Activated T-helper 2 cell treated with anti-CD3 and anti-CD28 coated beads, Interferon-gamma antibody, Interleukin-2, Interleukin-4, amounts not matched to agents 10 μg/mL and 5 μg/mL and 100 μg/mL, durations not matched to agents 14 hours and 24 hours and 36 hours (primary cell): ENCODE data around the gene CRNKL1. TPM values are rescaled to one million over a fixed set of nuclear protein-coding genes. Genes with fewer than 3 reads are reported as not detected.

ENCODE experiments used
- DNase-seq: peaks from one replicate; pipeline ENCODE4 v3.0.0; 2021; ENCODE audit warnings: low spot score
- H3K27ac Mint-ChIP-seq: one replicate; pipeline ENCODE4 v1.8.0; 2021; ENCODE audit warnings: mixed read lengths
- H3K27me3 Mint-ChIP-seq: one replicate; pipeline ENCODE4 v1.8.0; 2021; ENCODE audit warnings: low read depth, mixed read lengths
- H3K36me3 Mint-ChIP-seq: one replicate; pipeline ENCODE4 v1.8.0; 2021; ENCODE audit warnings: low read depth, mixed read lengths
- H3K4me1 Mint-ChIP-seq: one replicate; pipeline ENCODE4 v1.8.0; 2021; ENCODE audit warnings: low read depth, mixed read lengths
- H3K4me3 Mint-ChIP-seq: one replicate; pipeline ENCODE4 v1.8.0; 2021; ENCODE audit warnings: low read depth, mild to moderate bottlenecking, moderate library complexity, mixed read lengths
- H3K9me3 Mint-ChIP-seq: one replicate; pipeline ENCODE4 v1.8.0; 2021; ENCODE audit warnings: mixed read lengths
- intact Hi-C: fragments of 100-400 bp; cut with micrococcal nuclease; formaldehyde crosslinking; loops from one replicate; pipeline ENCODE4 v1.15.1; 2023
- total RNA-seq: library from RNA; stranded (reverse); gene quantifications from 2 replicates; pipeline ENCODE4 v1.2.3, GENCODE V29; 2022

CRNKL1 gene
- total RNA-seq: 19.3 and 20.1 TPM in 2 replicates

- intact Hi-C loops: loop anchor here (1.0 to 10.0 kb wide), 3 partner anchors 35 to 1258 kb away; partner anchors contain the start of gene NAA20
- Mint-ChIP-seq H3K27ac (peak within 1 kb of the TSS; percentile 90), H3K36me3 (peaks cover 29% of the 10 kb centered on the region)
Measured at GRCh38 chr20:20052074-20052970, at the start of gene CRNKL1, which contains the start of gene CFAP61. TSS of gene CRNKL1 (minus strand) at chr20:20052466. CDS start at chr20:20052342, 124 bp downstream. TSS of gene CFAP61 (plus strand) at chr20:20052532. CDS start at chr20:20056654, 4,122 bp downstream.

GRCh38 chr20:20100881-20101280 is 48.6 kb upstream of the CRNKL1 start:
- intact Hi-C loops: no loop called here
- H3K4me1 Mint-ChIP-seq: no peaks in the 10 kb centered on the region
- H3K27me3 Mint-ChIP-seq: no peaks in the 10 kb centered on the region
- no peak for DNase-seq
- H3K27ac Mint-ChIP-seq: no peak overlapping the region
- no peak overlapping the region for H3K4me3 Mint-ChIP-seq
- H3K9me3 Mint-ChIP-seq: no peaks in the 10 kb centered on the region
- H3K36me3 Mint-ChIP-seq: no peaks in the 10 kb centered on the region

More at GRCh38 chr20:20052074-20052970, at the start of gene CRNKL1, which contains the start of gene CFAP61:
- Mint-ChIP-seq H3K27me3 (peaks cover 4% of the 10 kb centered on the region), H3K4me1 (peaks cover 9% of the 10 kb centered on the region), H3K9me3 (no peaks in the 10 kb centered on the region), H3K4me3 (peak within 1 kb of the TSS; percentile 96)
- peak; percentile 96 for DNase-seq

GRCh38 chr20:20096421-20096820 is 44.2 kb upstream of the CRNKL1 start:
- intact Hi-C loops: no loop called here
- Mint-ChIP-seq H3K4me1 (no peaks in the 10 kb centered on the region), H3K27me3 (peaks cover 4% of the 10 kb centered on the region), H3K27ac (no peak overlapping the region), H3K36me3 (no peaks in the 10 kb centered on the region), H3K9me3 (no peaks in the 10 kb centered on the region), H3K4me3 (no peak overlapping the region)
- no peak for DNase-seq

- no peak overlapping the region for H3K27ac Mint-ChIP-seq
- H3K4me1 Mint-ChIP-seq: no peaks in the 10 kb centered on the region
- H3K36me3 Mint-ChIP-seq: no peaks in the 10 kb centered on the region
Measured at GRCh38 chr20:20095114-20095872, 43.0 kb upstream of the CRNKL1 start.

GRCh38 chr20:20094410-20094809 is 42.1 kb upstream of the CRNKL1 start:
- Mint-ChIP-seq H3K9me3 (no peaks in the 10 kb centered on the region), H3K27ac (no peak overlapping the region), H3K27me3 (peaks cover 4% of the 10 kb centered on the region), H3K4me1 (no peaks in the 10 kb centered on the region), H3K36me3 (no peaks in the 10 kb centered on the region), H3K4me3 (no peak overlapping the region)
- no peak for DNase-seq
- intact Hi-C loops: no loop called here

More at GRCh38 chr20:20095114-20095872, 43.0 kb upstream of the CRNKL1 start:
- Mint-ChIP-seq H3K4me3 (no peak overlapping the region), H3K9me3 (no peaks in the 10 kb centered on the region), H3K27me3 (peaks cover 4% of the 10 kb centered on the region)
- intact Hi-C loops: no loop called here
- DNase-seq: no peak

GRCh38 chr20:20092827-20093226 is 40.6 kb upstream of the CRNKL1 start:
- intact Hi-C loops: no loop called here

GRCh38 chr20:20089939-20090338 is 37.7 kb upstream of the CRNKL1 start:
- H3K4me1 Mint-ChIP-seq: no peaks in the 10 kb centered on the region
- no peak for DNase-seq
- no peak overlapping the region for H3K27ac Mint-ChIP-seq
- no peak overlapping the region for H3K4me3 Mint-ChIP-seq
- no peaks in the 10 kb centered on the region for H3K9me3 Mint-ChIP-seq
- no peaks in the 10 kb centered on the region for H3K36me3 Mint-ChIP-seq
- intact Hi-C loops: loop anchor here (10.0 kb wide), 1 partner anchor 275 kb away; the partner anchor contains the start of gene INSM1
- peaks cover 4% of the 10 kb centered on the region for H3K27me3 Mint-ChIP-seq

More at GRCh38 chr20:20092827-20093226, 40.6 kb upstream of the CRNKL1 start:
- Mint-ChIP-seq H3K27me3 (peaks cover 4% of the 10 kb centered on the region), H3K36me3 (no peaks in the 10 kb centered on the region), H3K27ac (no peak overlapping the region), H3K4me1 (no peaks in the 10 kb centered on the region), H3K4me3 (no peak overlapping the region), H3K9me3 (no peaks in the 10 kb centered on the region)
- no peak for DNase-seq

- intact Hi-C loops: loop anchor here (10.0 kb wide), 1 partner anchor 276 kb away; the partner anchor contains the start of gene INSM1
- Mint-ChIP-seq H3K36me3 (no peaks in the 10 kb centered on the region), H3K27ac (no peak overlapping the region), H3K27me3 (peaks cover 2% of the 10 kb centered on the region), H3K4me3 (no peak overlapping the region), H3K9me3 (no peaks in the 10 kb centered on the region), H3K4me1 (peaks cover under 1% of the 10 kb centered on the region)
- DNase-seq: no peak
Measured at GRCh38 chr20:20089018-20089417, 36.8 kb upstream of the CRNKL1 start.

- H3K9me3 Mint-ChIP-seq: no peaks in the 10 kb centered on the region
- intact Hi-C loops: loop anchor here (2.0 to 10.0 kb wide), 2 partner anchors 279 to 483 kb away; partner anchors contain the start of gene INSM1
- no peak overlapping the region for H3K4me3 Mint-ChIP-seq
- DNase-seq: no peak
- peaks cover 6% of the 10 kb centered on the region for H3K27me3 Mint-ChIP-seq
- H3K27ac Mint-ChIP-seq: no peak overlapping the region
- no peaks in the 10 kb centered on the region for H3K36me3 Mint-ChIP-seq
- H3K4me1 Mint-ChIP-seq: peaks cover 2% of the 10 kb centered on the region
Measured at GRCh38 chr20:20085812-20086211, 33.5 kb upstream of the CRNKL1 start.

GRCh38 chr20:20085071-20085470 is 32.8 kb upstream of the CRNKL1 start:
- no peak for DNase-seq

GRCh38 chr20:20084296-20084752 is 32.1 kb upstream of the CRNKL1 start:
- intact Hi-C loops: loop anchor here (2.0 to 10.0 kb wide), 4 partner anchors 153 to 743 kb away; partner anchors contain the start of gene INSM1

More at GRCh38 chr20:20085071-20085470, 32.8 kb upstream of the CRNKL1 start:
- Mint-ChIP-seq H3K4me3 (no peak overlapping the region), H3K27ac (no peak overlapping the region), H3K27me3 (peaks cover 6% of the 10 kb centered on the region), H3K9me3 (no peaks in the 10 kb centered on the region), H3K4me1 (peaks cover 2% of the 10 kb centered on the region), H3K36me3 (no peaks in the 10 kb centered on the region)
- intact Hi-C loops: loop anchor here (2.0 to 10.0 kb wide), 2 partner anchors 280 to 484 kb away; partner anchors contain the start of gene INSM1

GRCh38 chr20:20083807-20084206 is 31.5 kb upstream of the CRNKL1 start:
- Mint-ChIP-seq H3K27ac (no peak overlapping the region), H3K9me3 (no peaks in the 10 kb centered on the region), H3K4me3 (no peak overlapping the region), H3K27me3 (peaks cover 9% of the 10 kb centered on the region), H3K4me1 (peaks cover 2% of the 10 kb centered on the region), H3K36me3 (no peaks in the 10 kb centered on the region)
- DNase-seq: no peak
- intact Hi-C loops: loop anchor here (1.0 to 10.0 kb wide), 5 partner anchors 153 to 743 kb away; partner anchors contain the start of gene INSM1

More at GRCh38 chr20:20084296-20084752, 32.1 kb upstream of the CRNKL1 start:
- H3K27me3 Mint-ChIP-seq: peaks cover 7% of the 10 kb centered on the region
- DNase-seq: no peak
- no peaks in the 10 kb centered on the region for H3K9me3 Mint-ChIP-seq
- H3K27ac Mint-ChIP-seq: no peak overlapping the region
- peak overlapping the region; percentile 17 for H3K4me3 Mint-ChIP-seq
- no peaks in the 10 kb centered on the region for H3K36me3 Mint-ChIP-seq
- H3K4me1 Mint-ChIP-seq: peaks cover 2% of the 10 kb centered on the region
